K562 (cell line): Measurements from ENCODE around the gene MAMDC4. TPM values are rescaled to one million over a fixed set of nuclear protein-coding genes. Genes with fewer than 3 reads are reported as not detected.
A peak's percentile ranks its signal among the peaks of the same experiment; 100 is the strongest.

Experiments used
- PHTF2 ChIP-seq: fragments of 250-450 bp; sonication (Bioruptor Pico); IDR thresholded peaks from 2 replicates; pipeline ENCODE4 v1.5.0; 2021; ENCODE audit warnings: mild to moderate bottlenecking
- POLR2B ChIP-seq: fragments of 450-650 bp; IDR thresholded peaks from 2 replicates; pipeline ENCODE4 v1.6.1; 2018; ENCODE audit warnings: low read depth; ENCODE audit not compliant: partially characterized antibody
- POLR2G ChIP-seq: fragments of 200-400 bp; formaldehyde crosslinking; IDR thresholded peaks from 2 replicates; pipeline ENCODE4 v1.6.1; 2017; ENCODE audit warnings: low read depth, mild to moderate bottlenecking, antibody characterized with exemption, low read length, moderate library complexity
- PPARD ChIP-seq: fragments of 250-450 bp; sonication (Bioruptor Pico); IDR thresholded peaks from 2 replicates; pipeline ENCODE4 v1.8.0; 2022; ENCODE audit warnings: inconsistent platforms, mild to moderate bottlenecking, moderate library complexity
- polyA plus RNA-seq, 8 experiments: library from polyadenylated mRNA; depleted of rRNA in 4 of 8; stranded (reverse) in 5 of 8; unstranded in 3 of 8; fragments of >200 nt; fragmentation: Nextera tagmentation in 2 of 8; fragmentation: Illumina TruSeq in 1 of 8; extraction: Ambion mirVana in 2 of 8; extraction: Trizol in 1 of 8; gene quantifications; 2 replicates each; pipeline versions ENCODE4 v1.2.1 to v1.2.3, GENCODE V29; 2011 to 2014; ENCODE audit warnings: inconsistent platforms in 1 of 8, missing spikeins in 1 of 8
- total RNA-seq, 7 experiments: library from RNA; depleted of rRNA in 6 of 7; stranded (reverse); fragments of >200 nt in 6 of 7; fragmentation: Illumina TruSeq in 2 of 7; extraction: Trizol in 2 of 7; gene quantifications; 2 replicates each; pipeline versions ENCODE4 v1.2.1 to v1.2.3, GENCODE V29; 2011 to 2021; ENCODE audit warnings: low replicate concordance in 1 of 7
- TF ChIP-seq, protein P1 (sequence below): fragments of 250-450 bp; sonication (Bioruptor Pico); IDR thresholded peaks from 2 replicates; pipeline ENCODE4 v1.4.0; 2020; ENCODE audit warnings: mild to moderate bottlenecking, moderate library complexity
- TF ChIP-seq, protein P2 (sequence below): IDR thresholded peaks from 3 replicates; pipeline ENCODE4 v1.6.1; 2011; ENCODE audit warnings: borderline replicate concordance, mild to moderate bottlenecking; ENCODE audit not compliant: insufficient read length, insufficient read depth

The MAMDC4 gene
- total and polyA plus RNA-seq, 9 of the 15 experiments (the other 6 are each of a cell fraction or from before 2014, with no cell fraction given), result 0.03 to 10.8 (median 1.5) TPM

DNA sequence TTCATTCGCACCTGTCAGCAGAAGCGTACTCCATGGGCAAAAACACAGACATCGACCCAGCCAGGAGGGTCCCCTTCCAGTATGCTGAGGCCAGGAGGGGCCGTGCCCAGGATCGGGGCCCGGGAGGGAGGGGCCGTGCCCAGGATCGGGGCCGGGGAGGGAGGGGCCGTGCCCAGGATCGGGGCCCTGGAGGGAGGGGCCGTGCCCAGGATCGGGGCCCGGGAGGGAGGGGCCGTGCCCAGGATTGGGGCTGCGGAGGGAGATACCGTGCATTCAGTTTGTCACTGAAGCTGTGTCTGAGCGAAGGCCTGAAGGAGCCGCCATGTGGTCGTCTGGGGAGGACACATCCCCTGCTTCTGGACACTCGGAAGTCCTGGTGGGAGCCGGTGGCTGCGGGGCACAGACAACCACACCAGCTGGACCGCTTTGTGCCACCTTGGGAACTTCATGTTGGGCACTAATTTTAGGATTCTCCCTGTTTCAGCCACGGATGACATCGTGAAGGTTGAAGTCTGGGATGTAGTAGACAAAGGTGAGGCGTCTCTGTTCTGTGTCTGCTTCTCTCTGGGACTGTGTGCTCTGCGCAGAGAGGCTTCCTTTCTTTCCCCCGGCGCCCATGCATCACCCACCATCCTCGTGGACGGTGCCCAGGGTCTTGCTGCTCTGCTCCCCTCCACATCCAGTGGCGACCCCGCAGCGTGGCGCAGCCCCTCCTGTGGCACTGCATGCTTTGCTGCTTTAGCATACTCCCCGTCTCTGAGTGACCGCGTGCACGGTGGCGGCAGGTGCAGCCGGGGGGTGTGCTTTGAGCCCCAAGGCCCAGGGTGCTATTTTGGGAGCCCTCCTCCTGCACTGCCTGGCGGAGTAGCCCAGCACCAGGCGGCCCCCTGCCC is 26.6 kb upstream of the MAMDC4 start (continued):
- TF ChIP-seq, protein P1, sequence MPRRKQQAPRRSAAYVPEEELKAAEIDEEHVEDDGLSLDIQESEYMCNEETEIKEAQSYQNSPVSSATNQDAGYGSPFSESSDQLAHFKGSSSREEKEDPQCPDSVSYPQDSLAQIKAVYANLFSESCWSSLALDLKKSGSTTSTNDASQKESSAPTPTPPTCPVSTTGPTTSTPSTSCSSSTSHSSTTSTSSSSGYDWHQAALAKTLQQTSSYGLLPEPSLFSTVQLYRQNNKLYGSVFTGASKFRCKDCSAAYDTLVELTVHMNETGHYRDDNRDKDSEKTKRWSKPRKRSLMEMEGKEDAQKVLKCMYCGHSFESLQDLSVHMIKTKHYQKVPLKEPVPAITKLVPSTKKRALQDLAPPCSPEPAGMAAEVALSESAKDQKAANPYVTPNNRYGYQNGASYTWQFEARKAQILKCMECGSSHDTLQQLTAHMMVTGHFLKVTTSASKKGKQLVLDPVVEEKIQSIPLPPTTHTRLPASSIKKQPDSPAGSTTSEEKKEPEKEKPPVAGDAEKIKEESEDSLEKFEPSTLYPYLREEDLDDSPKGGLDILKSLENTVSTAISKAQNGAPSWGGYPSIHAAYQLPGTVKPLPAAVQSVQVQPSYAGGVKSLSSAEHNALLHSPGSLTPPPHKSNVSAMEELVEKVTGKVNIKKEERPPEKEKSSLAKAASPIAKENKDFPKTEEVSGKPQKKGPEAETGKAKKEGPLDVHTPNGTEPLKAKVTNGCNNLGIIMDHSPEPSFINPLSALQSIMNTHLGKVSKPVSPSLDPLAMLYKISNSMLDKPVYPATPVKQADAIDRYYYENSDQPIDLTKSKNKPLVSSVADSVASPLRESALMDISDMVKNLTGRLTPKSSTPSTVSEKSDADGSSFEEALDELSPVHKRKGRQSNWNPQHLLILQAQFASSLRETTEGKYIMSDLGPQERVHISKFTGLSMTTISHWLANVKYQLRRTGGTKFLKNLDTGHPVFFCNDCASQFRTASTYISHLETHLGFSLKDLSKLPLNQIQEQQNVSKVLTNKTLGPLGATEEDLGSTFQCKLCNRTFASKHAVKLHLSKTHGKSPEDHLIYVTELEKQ, result no peak
- TF ChIP-seq PPARD (CRISPR knock-in tag) (no peak), POLR2B (no peak), POLR2G (0 out of 2 replicates have a peak, but pooled peaks have one; percentile 44), PHTF2 (CRISPR knock-in tag) (no peak)
- TF ChIP-seq, protein P2, sequence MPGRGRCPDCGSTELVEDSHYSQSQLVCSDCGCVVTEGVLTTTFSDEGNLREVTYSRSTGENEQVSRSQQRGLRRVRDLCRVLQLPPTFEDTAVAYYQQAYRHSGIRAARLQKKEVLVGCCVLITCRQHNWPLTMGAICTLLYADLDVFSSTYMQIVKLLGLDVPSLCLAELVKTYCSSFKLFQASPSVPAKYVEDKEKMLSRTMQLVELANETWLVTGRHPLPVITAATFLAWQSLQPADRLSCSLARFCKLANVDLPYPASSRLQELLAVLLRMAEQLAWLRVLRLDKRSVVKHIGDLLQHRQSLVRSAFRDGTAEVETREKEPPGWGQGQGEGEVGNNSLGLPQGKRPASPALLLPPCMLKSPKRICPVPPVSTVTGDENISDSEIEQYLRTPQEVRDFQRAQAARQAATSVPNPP, result no peak
